ENCODE data around the gene HDDC3.

- no peak for TF ChIP-seq POLR2AphosphoS5 (IDR thresholded peaks at IDR 0.05; ENCODE audit: borderline replicate concordance, low read depth, low read length)
- no peak for TF ChIP-seq EZH2 (IDR thresholded peaks at IDR 0.05)
These were observed 41.9 kb upstream of the HDDC3 start for GRCh38 chr15:90974216-90974615.
